Renal cortex interstitium (tissue), 15 donors: ENCODE data around the gene LUC7L3. TPM values are rescaled to one million over a fixed set of nuclear protein-coding genes. Genes with fewer than 3 reads are reported as not detected.
"Not testable (repeated sequence)": the region's sequence is repeated elsewhere in the genome, so short reads cannot be mapped to it uniquely, and the experiment has no call there.

Experiments used
- DNase-seq, 11 donors: peaks; one replicate each; pipeline ENCODE4 v3.0.0-alpha.2; 2013; ENCODE audit warnings: low read depth in 9 of 11, low spot score in 4 of 11; ENCODE audit errors: extremely low read depth in 1 of 11
- long read RNA-seq, 16 experiments: transcript quantifications; one replicate each; lab custom pipeline, GENCODE V29; 2026
- polyA plus RNA-seq, 3 donors: library from polyadenylated mRNA; unstranded; fragments of 120-200 nt; gene quantifications; one replicate each; pipeline ENCODE4 v1.2.1, GENCODE V29; 2013; ENCODE audit not compliant: insufficient read length in 3 of 3

LUC7L3 gene, protein sequence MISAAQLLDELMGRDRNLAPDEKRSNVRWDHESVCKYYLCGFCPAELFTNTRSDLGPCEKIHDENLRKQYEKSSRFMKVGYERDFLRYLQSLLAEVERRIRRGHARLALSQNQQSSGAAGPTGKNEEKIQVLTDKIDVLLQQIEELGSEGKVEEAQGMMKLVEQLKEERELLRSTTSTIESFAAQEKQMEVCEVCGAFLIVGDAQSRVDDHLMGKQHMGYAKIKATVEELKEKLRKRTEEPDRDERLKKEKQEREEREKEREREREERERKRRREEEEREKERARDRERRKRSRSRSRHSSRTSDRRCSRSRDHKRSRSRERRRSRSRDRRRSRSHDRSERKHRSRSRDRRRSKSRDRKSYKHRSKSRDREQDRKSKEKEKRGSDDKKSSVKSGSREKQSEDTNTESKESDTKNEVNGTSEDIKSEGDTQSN
- 100 to 1,000 TPM; 519 to 747 (median 689) TPM for polyA plus RNA-seq
- long read RNA-seq, donor 1, transcript LUC7L3-213 (4 exons, 533 nt), result major isoform, 8 of 107 reads
- long read RNA-seq, donor 1, partial matches to known transcripts, result 92 of 107 reads
- long read RNA-seq, donor 1, other reads (novel, unspliced or antisense), result 0 of 107 reads
- long read RNA-seq, donor 2, full-length matches to known transcripts, result 13 of 141 reads
- long read RNA-seq, donor 2, partial matches to known transcripts, result 128 of 141 reads
- long read RNA-seq, donor 2, other reads (novel, unspliced or antisense), result 0 of 141 reads
- long read RNA-seq, donor 3, full-length matches to known transcripts, result 53 of 407 reads
- long read RNA-seq, donor 3, partial matches to known transcripts, result 348 of 407 reads
- long read RNA-seq, donor 3, other reads (novel, unspliced or antisense), result 6 of 407 reads
- long read RNA-seq, donor 4, full-length matches to known transcripts, result 34 of 126 reads
- long read RNA-seq, donor 4, partial matches to known transcripts, result 92 of 126 reads
- long read RNA-seq, donor 4, other reads (novel, unspliced or antisense), result 0 of 126 reads
- long read RNA-seq, donor 5, result 0 reads
- long read RNA-seq, donor 6, full-length matches to known transcripts, result 40 of 240 reads
- long read RNA-seq, donor 6, partial matches to known transcripts, result 200 of 240 reads
- long read RNA-seq, donor 6, other reads (novel, unspliced or antisense), result 0 of 240 reads
- long read RNA-seq, donor 7, full-length matches to known transcripts, result 41 of 227 reads
- long read RNA-seq, donor 7, partial matches to known transcripts, result 186 of 227 reads
- long read RNA-seq, donor 7, other reads (novel, unspliced or antisense), result 0 of 227 reads
- long read RNA-seq, donor 8, result 0 reads
- long read RNA-seq, donor 9, full-length matches to known transcripts, result 34 of 130 reads
- long read RNA-seq, donor 9, partial matches to known transcripts, result 96 of 130 reads
- long read RNA-seq, donor 9, other reads (novel, unspliced or antisense), result 0 of 130 reads
- long read RNA-seq, donor 10, full-length matches to known transcripts, result 15 of 154 reads
- long read RNA-seq, donor 10, partial matches to known transcripts, result 139 of 154 reads
- long read RNA-seq, donor 10, other reads (novel, unspliced or antisense), result 0 of 154 reads
- long read RNA-seq, donor 11, full-length matches to known transcripts, result 38 of 127 reads
- long read RNA-seq, donor 11, partial matches to known transcripts, result 89 of 127 reads
- long read RNA-seq, donor 11, other reads (novel, unspliced or antisense), result 0 of 127 reads
- long read RNA-seq, donor 12, full-length matches to known transcripts, result 13 of 100 reads
- long read RNA-seq, donor 12, partial matches to known transcripts, result 87 of 100 reads
- long read RNA-seq, donor 12, other reads (novel, unspliced or antisense), result 0 of 100 reads
- long read RNA-seq, donor 13, result 0 reads
- long read RNA-seq, donor 14, full-length matches to known transcripts, result 27 of 118 reads
- long read RNA-seq, donor 14, partial matches to known transcripts, result 91 of 118 reads
- long read RNA-seq, donor 14, other reads (novel, unspliced or antisense), result 0 of 118 reads
- long read RNA-seq, donor 15, full-length matches to known transcripts, result 9 of 62 reads
- long read RNA-seq, donor 15, partial matches to known transcripts, result 53 of 62 reads
- long read RNA-seq, donor 15, other reads (novel, unspliced or antisense), result 0 of 62 reads
- long read RNA-seq, donor 16, full-length matches to known transcripts, result 115 of 1,092 reads
- long read RNA-seq, donor 16, partial matches to known transcripts, result 971 of 1,092 reads
- long read RNA-seq, donor 16, other reads (novel, unspliced or antisense), result 6 of 1,092 reads

DNA sequence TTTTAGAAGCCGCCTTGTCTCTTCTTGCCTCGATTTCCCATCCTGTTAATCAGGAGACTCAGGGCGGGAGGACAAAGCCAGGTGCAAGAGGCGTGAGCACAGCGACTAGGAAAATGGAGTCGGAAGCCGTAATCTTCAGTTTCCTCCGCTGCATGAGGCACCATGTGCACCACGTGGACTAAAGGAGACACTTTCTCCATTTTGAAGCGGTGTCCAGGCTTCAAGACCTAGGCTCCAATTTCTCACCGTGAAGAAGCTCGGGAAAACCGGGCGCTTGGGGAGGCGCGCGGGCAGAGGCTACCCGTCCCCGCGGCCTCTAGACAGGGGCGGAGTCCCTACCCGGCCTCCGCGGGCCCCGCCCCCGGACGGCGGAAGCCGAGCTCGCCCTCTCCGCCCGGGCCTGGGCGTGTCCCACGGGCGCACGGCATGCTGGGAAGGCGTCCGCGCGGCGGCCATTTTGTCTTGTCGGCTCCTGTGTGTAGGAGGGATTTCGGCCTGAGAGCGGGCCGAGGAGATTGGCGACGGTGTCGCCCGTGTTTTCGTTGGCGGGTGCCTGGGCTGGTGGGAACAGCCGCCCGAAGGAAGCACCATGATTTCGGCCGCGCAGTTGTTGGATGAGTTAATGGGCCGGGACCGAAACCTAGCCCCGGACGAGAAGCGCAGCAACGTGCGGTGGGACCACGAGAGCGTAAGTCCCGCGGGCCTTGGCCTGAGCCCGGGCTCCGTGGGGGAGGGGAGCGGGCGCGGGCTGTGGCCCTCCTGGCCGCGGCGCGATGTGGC lies at the start of gene LUC7L3:
Gene LUC7L3, plus strand, starts transcription at position 460 of the 780 bp plus-strand sequence. Its CDS starts 130 bp downstream, at position 590.
- DNase-seq, result peak; percentile 85 to 96 (median 92)

DNA sequence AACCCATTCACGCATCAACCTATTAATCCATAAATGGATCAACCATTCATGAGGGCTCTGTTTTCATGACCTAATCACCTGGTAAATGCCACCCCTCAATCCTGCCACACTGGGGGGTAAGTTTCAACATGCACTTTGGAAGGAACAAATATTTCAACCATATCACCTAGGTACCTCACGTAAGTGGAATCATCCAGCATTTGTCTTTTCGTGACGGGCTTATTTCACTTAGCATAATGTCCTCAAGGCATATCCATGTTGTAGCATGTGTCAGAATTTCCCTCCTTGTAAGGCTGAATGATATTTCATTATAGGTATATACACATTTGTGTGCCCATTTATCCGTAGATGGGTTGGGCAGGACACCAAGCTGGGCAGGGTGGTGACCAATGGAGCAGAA lies 47.3 kb upstream of the LUC7L3 start:
- no peak for DNase-seq

DNA sequence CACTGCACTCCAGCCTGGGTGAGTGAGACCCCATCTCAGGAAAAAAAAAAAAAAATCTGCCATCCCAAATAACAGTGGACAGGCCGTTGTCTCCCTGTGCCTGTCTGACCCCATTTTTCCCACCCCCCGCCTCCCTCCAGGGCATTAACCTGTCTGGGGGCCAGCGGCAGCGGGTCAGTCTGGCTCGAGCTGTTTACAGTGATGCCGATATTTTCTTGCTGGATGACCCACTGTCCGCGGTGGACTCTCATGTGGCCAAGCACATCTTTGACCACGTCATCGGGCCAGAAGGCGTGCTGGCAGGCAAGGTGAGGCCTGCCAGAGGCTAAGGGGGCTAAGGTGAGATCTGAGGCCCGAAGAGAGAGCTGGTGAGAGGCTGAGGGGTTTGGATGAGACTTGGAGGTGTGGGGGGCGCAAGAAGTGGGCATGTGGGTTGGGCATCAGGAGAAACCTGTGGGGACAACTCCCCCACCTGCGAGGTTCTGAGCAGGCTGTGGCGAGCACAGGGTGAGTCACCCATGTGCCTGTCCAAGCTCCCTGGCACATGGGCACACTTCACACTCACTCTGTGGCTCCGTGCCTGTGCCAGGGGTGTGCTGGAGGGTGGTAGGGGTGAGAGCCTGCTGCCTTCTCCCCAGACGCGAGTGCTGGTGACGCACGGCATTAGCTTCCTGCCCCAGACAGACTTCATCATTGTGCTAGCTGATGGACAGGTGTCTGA lies 46.4 kb upstream of the LUC7L3 start:
- no peak for DNase-seq

DNA sequence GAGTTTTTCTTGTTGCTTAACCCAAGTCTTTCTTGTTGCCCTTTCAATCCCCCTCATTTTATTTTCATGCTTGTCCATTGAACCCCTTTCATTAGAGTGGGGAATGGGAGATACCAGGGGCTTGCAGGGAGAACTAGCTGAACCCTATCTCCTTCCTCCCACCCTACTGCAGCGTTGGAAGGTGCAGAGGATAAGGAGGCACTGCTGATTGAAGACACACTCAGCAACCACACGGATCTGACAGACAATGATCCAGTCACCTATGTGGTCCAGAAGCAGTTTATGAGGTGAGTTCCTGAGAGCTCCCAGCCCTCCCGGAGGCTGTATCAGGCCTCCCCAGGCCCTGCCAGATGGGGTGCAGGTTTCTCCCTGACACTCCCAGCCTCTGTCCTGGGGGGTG lies 44.2 kb upstream of the LUC7L3 start:
- no peak for DNase-seq

DNA sequence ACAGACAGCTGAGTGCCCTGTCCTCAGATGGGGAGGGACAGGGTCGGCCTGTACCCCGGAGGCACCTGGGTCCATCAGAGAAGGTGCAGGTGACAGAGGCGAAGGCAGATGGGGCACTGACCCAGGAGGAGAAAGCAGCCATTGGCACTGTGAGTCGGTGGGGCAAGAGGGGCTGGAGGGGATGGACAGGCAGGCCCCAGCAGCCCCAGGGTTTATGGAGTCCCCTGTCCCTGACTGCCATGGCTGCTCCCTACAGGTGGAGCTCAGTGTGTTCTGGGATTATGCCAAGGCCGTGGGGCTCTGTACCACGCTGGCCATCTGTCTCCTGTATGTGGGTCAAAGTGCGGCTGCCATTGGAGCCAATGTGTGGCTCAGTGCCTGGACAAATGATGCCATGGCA lies 43.8 kb upstream of the LUC7L3 start:
- DNase-seq, result no peak

DNA sequence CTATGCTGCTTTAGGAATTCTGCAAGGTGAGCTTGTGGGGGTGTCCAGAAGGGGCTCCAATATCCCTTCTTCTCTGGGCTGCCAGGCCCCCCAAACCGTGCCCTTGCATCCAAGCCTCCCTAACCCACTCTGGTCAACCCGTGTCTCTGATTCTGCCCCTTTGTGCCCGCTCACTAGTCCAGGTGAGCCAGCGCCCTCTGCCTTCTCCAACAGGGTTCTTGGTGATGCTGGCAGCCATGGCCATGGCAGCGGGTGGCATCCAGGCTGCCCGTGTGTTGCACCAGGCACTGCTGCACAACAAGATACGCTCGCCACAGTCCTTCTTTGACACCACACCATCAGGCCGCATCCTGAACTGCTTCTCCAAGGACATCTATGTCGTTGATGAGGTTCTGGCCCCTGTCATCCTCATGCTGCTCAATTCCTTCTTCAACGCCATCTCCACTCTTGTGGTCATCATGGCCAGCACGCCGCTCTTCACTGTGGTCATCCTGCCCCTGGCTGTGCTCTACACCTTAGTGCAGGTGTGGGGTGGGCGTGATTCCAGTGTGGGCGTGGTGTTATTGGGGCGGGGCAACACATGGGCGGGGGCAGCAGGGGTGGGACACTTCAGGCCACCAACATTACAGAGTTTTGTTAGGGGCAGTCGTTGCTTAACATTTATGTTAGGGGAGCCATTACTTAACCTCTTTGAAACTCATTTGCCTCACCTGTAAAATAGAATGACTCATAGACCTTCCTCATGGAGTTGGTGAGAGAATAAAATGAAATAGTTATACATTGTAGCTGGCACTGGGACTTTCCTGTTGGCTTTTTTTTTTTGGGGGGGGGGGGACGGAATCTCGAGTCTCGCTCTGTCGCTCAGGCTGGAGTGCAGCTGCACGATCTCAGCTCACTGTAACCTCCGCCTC lies 43.1 kb upstream of the LUC7L3 start:
- DNase-seq, result no peak

DNA sequence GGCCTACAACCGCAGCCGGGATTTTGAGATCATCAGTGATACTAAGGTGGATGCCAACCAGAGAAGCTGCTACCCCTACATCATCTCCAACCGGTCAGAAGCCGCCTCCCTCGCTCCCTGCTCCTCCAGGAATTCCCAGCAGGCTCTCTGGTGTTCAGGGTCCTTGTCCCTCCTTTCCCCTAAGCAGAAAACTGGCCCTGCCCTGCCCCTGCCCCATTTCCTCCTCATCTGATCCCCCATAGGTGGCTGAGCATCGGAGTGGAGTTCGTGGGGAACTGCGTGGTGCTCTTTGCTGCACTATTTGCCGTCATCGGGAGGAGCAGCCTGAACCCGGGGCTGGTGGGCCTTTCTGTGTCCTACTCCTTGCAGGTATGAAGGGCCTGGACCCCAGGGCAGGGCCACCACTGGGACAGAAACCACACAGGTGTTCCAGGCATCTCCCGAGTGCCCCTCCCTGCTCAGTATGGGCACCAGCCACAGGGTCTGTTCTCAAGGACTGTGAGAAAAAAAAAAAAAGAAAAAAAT lies 41.5 kb upstream of the LUC7L3 start:
- DNase-seq, result no peak

DNA sequence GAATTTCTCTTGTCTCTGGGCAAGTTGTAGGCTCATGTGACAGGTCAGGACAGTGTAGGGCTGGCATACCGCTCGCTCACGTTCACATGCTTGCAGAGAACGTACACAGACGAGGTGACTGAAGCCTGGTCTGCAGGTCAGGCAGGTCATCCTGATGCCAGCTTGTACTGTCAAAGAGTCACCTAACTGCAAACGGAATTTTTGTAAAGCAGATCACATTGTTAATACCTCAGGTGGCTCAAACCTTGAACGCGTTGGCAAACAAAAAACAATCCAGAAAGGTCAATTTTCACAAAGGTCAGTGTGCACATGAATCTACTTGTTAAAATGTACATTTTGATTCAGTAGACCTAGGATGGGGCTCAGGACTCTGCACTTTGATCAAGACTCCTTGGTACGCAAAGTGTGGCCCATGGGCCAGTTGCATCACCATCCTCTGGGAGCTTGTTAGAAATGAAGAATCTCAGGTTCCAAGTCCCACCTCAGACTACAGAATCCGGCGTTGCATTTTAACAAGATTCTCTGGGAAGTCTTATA lies 40.3 kb upstream of the LUC7L3 start:
- DNase-seq, result no peak

DNA sequence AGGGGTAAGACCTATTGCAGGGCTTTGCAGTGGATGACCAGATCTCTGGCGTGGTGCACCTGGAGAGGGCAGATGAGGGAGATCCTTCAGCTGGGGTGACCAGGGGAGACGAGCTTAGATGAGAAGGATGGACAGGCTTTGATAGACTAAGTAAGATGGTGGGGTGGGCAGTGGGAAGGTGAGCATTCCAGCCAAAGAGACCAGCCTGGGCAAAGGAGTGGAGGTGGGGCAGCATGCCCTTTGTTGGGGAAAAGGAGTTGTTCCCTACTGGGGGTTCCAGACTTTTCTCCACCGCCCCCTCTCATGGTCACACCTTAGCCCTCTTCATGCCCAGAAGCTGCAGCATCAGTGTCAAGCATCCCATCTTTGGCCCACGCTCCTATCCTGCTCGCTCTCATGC lies 39.3 kb upstream of the LUC7L3 start:
- DNase-seq, result no peak

DNA sequence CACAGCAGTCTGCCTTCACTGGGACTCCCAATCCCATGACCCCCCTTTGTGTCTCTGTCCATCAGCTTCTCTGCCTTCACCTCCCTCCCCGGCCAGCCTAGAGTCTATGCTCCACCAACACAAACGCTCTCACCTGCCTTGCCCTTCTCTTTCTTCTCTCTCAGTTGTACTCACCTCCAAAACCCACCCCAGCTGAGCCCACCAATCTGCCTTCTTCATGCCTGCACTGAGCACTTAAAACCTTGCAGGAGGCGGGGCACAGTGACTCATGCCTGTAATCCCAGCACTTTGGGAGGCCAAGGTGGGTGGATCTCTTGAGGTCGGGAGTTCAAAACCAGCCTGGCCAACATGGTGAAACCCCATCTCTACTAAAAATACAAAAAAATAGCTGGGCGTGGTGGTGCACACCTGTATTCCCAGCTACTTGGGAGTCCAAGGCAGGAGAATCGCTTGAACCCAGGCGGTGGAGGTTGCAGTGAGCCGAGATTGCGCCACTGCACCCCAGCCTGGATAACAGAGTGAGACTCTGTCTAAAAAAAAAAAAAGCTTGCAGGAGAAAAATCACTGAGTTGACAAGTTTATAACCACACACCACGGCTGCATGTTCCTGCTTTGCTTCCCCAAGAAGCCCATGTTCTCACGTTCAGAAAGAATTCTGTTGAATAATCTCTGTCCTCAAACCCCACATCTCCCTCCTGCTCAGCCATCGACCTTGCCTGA lies 38.7 kb upstream of the LUC7L3 start:
- not testable (repeated sequence) for DNase-seq

DNA sequence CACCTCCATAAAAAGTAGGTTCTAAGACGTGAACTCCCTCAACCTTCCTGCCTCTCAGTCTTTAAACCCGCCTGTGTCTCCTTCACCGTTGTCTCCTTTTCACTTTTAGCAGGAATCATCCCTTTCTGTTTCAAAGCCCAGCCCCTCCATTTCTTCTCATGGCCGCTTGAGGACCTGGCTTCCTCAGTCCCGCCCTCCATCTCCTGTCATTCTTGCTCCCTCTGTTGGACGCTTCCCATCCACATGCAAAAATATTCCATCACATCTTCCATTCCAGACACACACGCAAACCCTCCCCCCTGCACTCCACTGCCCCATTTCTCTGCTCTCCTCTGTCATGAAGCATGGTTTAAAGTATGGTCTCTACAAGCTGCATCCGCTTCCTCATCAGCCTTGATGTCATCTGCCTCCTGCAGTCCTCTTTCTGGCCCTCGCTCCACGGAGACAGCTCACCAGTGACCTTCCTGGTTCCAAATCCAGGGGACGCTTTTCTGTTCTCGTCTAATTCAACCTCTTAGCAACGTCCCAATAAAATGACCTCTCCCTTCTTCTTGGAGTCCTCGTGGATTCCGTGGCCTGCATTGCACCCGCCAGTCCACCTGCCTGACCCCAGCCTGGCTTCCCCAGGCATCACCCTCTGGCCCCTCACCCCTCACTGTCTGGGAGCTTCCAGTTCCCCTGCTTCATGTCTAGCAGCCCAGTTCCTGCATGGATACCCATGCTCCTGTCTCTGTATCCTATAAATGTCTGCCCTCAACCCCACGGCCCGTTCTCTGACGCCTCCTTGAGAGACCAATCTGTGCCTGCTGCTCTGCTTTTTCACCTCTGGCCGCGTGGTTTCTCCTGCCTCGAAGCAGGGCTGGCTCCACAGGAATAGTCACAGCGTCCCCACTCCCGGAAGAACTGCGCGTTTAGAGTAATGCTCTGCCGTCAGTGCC lies 37.9 kb upstream of the LUC7L3 start:
- peak in 7 of 11 donors; percentile 45 to 68 (median 63) for DNase-seq

DNA sequence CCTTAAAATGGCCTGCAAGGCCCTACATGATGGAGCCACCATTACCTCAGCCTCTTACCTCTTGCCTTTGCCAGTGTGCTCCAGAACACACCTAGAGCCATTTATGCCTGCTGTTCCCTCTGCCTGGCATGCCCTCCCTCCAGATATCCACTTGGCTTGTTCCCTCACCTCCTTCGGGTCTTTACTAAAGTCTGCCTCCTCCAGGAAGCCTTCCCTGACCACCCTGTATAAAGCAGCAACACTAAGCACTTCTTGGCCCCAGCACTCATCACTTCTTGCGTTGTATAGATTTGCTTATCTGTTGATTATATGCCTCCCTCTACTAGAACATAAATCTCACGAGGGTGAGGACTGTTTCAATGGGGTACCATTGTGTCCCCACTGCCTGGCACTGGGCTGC lies 37.0 kb upstream of the LUC7L3 start:
- DNase-seq, result no peak

DNA sequence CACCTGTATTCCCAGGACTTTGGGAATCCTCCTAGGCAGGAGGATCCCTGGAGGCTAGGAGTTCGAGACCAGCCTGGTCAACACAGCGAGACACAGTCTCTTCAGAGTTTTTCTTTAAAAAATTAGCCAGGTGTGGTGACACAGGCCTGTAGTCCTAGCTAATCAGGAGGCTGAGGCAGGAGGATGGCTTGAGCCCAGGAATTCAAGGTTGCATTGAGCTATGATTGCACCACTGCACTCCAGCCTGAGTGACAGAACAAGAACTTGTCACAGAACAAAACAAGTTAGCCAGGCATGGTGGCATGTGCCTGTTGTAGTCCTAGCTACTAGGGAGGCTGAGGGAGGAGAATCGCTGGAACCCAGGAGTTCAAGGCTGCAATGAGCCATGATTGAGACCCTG lies 36.5 kb upstream of the LUC7L3 start:
- no peak for DNase-seq
